NCI-H187 (cell line): ENCODE data around the gene P2RY14.
"Not testable (repeated sequence)": the region's sequence is repeated elsewhere in the genome, so short reads cannot be mapped to it uniquely, and the experiment has no call there.

ENCODE experiments used
- DNase-seq, 2 experiments: peaks; one replicate each; lab custom pipeline; 2025; lab: John Stamatoyannopoulos, UW

P2RY14 gene

GRCh38 chr3:151259664-151260063 is 18.7 kb downstream of the P2RY14 start:
- DNase-seq: no peak

- DNase-seq: no peak
Observed at GRCh38 chr3:151256749-151257148, 21.6 kb downstream of the P2RY14 start.

GRCh38 chr3:151248772-151249337 is 29.5 kb downstream of the P2RY14 start:
- no peak for DNase-seq

GRCh38 chr3:151242006-151242405 is 36.3 kb downstream of the P2RY14 start:
- not testable (repeated sequence) for DNase-seq

- no peak for DNase-seq
Observed at GRCh38 chr3:151236736-151237135, 41.6 kb downstream of the P2RY14 start.

GRCh38 chr3:151236316-151236715 is 42.0 kb downstream of the P2RY14 start:
- no peak for DNase-seq

- no peak for DNase-seq
Observed at GRCh38 chr3:151234825-151235224, 43.5 kb downstream of the P2RY14 start.

- DNase-seq: no peak
Observed at GRCh38 chr3:151232991-151233390, 45.4 kb downstream of the P2RY14 start.

GRCh38 chr3:151232403-151232802 is 45.9 kb downstream of the P2RY14 start:
- DNase-seq: not testable (repeated sequence)

- no peak for DNase-seq
Observed at GRCh38 chr3:151230646-151231045, 47.7 kb downstream of the P2RY14 start.

- DNase-seq: no peak
Observed at GRCh38 chr3:151228666-151229040, 49.7 kb downstream of the P2RY14 start.

- peak in 1 of 2 experiments; percentile 33 for DNase-seq
Observed at GRCh38 chr3:151227807-151228665, 50.3 kb downstream of the P2RY14 start.

- no peak for DNase-seq
Observed at GRCh38 chr3:151227266-151227806, 51.0 kb downstream of the P2RY14 start.

- no peak for DNase-seq
Observed at GRCh38 chr3:151226825-151227224, 51.5 kb downstream of the P2RY14 start.

- no peak for DNase-seq
Observed at GRCh38 chr3:151226088-151226563, 52.2 kb downstream of the P2RY14 start.

- no peak for DNase-seq
Observed at GRCh38 chr3:151225040-151225975, 53.0 kb downstream of the P2RY14 start.

GRCh38 chr3:151224268-151224866 is 54.0 kb downstream of the P2RY14 start:
- DNase-seq: no peak

GRCh38 chr3:151219056-151219455 is 59.3 kb downstream of the P2RY14 start:
- DNase-seq: no peak

GRCh38 chr3:151218136-151218535 is 60.2 kb downstream of the P2RY14 start:
- no peak for DNase-seq

- DNase-seq: no peak
Observed at GRCh38 chr3:151216641-151217607, 61.4 kb downstream of the P2RY14 start.
